ENCODE results near the gene RNF144B.

Gene RNF144B

GRCh38 chr6:18469536-18469935 is 82.4 kb downstream of the RNF144B start:
- no peak for DNase-seq (ENCODE audit: low spot score)
- TF ChIP-seq, protein P1, sequence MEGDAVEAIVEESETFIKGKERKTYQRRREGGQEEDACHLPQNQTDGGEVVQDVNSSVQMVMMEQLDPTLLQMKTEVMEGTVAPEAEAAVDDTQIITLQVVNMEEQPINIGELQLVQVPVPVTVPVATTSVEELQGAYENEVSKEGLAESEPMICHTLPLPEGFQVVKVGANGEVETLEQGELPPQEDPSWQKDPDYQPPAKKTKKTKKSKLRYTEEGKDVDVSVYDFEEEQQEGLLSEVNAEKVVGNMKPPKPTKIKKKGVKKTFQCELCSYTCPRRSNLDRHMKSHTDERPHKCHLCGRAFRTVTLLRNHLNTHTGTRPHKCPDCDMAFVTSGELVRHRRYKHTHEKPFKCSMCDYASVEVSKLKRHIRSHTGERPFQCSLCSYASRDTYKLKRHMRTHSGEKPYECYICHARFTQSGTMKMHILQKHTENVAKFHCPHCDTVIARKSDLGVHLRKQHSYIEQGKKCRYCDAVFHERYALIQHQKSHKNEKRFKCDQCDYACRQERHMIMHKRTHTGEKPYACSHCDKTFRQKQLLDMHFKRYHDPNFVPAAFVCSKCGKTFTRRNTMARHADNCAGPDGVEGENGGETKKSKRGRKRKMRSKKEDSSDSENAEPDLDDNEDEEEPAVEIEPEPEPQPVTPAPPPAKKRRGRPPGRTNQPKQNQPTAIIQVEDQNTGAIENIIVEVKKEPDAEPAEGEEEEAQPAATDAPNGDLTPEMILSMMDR (IDR thresholded peaks at IDR 0.05; ENCODE audit: borderline replicate concordance, control extremely low read depth, extremely low read depth, insufficient read depth, missing control alignments), result no peak
- in situ Hi-C loops (cut with MboI; ENCODE audit: low sequenced_read_pairs, unreplicated experiment), result no loop called here

- in situ Hi-C loops (cut with MboI; ENCODE audit: low sequenced_read_pairs, unreplicated experiment), result no loop called here
- DNase-seq (ENCODE audit: low spot score), result no peak
- TF ChIP-seq, protein P1 (IDR thresholded peaks at IDR 0.05; ENCODE audit: borderline replicate concordance, control extremely low read depth, extremely low read depth, insufficient read depth, missing control alignments), result no peak
Observed at GRCh38 chr6:18471232-18471964, 84.2 kb downstream of the RNF144B start.

DNA sequence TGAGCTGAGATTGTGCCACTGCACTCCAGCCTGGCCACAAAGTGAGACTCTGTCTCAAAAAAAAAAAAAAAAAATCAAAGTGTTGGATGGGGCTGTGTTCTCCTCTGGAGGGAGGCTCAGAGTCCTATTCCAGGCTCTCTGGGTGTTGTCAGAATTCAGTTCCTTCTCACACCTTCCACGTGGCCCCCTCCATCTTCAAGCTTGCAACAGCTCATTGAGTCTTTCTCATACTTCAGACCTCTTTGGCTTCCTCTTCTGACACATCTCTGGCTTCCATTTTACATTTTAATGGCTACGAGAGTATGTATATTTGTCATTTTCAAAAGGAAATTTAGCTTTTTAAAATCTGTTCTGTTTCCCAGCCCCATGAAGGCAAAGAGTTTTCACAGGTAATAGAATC is 85.8 kb downstream of the RNF144B start:
- TF ChIP-seq, protein P1 (IDR thresholded peaks at IDR 0.05; ENCODE audit: borderline replicate concordance, control extremely low read depth, extremely low read depth, insufficient read depth, missing control alignments), result no peak
- no peak for DNase-seq (ENCODE audit: low spot score)
- in situ Hi-C loops (cut with MboI; ENCODE audit: low sequenced_read_pairs, unreplicated experiment), result no loop called here

DNA sequence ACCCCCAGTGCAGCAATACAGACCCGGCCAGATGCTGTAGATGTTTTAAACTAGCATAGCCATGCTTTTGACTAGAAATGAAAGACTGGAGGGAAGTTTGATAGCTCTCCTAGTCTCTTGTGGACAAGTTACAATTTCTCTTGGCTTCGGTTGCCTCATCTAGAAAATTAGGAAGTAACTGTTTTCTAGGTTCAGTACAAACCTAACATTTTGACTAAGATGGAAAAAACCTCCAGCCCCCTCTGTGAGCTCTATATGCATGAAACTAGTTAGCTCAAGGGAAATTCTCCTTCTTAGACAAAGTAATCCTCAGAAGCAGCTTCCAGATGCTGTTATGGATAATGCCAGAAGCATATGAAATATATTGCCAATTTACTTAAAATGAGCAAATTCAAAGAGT is 86.6 kb downstream of the RNF144B start:
- TF ChIP-seq, protein P1 (IDR thresholded peaks at IDR 0.05; ENCODE audit: borderline replicate concordance, control extremely low read depth, extremely low read depth, insufficient read depth, missing control alignments), result no peak
- peak; percentile 23 for DNase-seq (ENCODE audit: low spot score)
- in situ Hi-C loops (cut with MboI; ENCODE audit: low sequenced_read_pairs, unreplicated experiment), result no loop called here

GRCh38 chr6:18477301-18477941 is 90.3 kb downstream of the RNF144B start:
- DNase-seq (ENCODE audit: low spot score), result no peak
- TF ChIP-seq, protein P1 (IDR thresholded peaks at IDR 0.05; ENCODE audit: borderline replicate concordance, control extremely low read depth, extremely low read depth, insufficient read depth, missing control alignments), result no peak
- in situ Hi-C loops (cut with MboI; ENCODE audit: low sequenced_read_pairs, unreplicated experiment), result no loop called here

- DNase-seq (ENCODE audit: low spot score), result no peak
- TF ChIP-seq, protein P1 (IDR thresholded peaks at IDR 0.05; ENCODE audit: borderline replicate concordance, control extremely low read depth, extremely low read depth, insufficient read depth, missing control alignments), result no peak
- in situ Hi-C loops (cut with MboI; ENCODE audit: low sequenced_read_pairs, unreplicated experiment), result no loop called here
Observed at GRCh38 chr6:18478610-18479009, 91.5 kb downstream of the RNF144B start.
